Adrenal gland (tissue), 12 donors: Measurements from ENCODE around the gene PAPLN. TPM values are rescaled to one million over a fixed set of nuclear protein-coding genes. Genes with fewer than 3 reads are reported as not detected.

Experiments used
- DNase-seq, 7 donors: peaks; one replicate each; pipeline ENCODE4 v3.0.0-alpha.2; 2019 to 2020
- H3K27ac ChIP-seq, 5 donors: fragments of 200-600 bp; sonication (generic) in 4 of 5; 1 replicate in 3 of 5; 2 replicates in 2 of 5; pipeline versions ENCODE4 v1.5.1 to v1.8.0; 2016 to 2020; ENCODE audit warnings: mild to moderate bottlenecking in 1 of 5
- H3K27me3 ChIP-seq: fragments of 200-600 bp; 2 replicates; pipeline ENCODE4 v1.8.0; 2021
- H3K36me3 ChIP-seq, 2 donors: fragments of 200-600 bp; replicated peaks in 1 of 2; 1 replicate in 1 of 2; 2 replicates in 1 of 2; pipeline versions ENCODE4 v1.5.1 to v1.8.0; 2018 to 2022
- H3K4me1 ChIP-seq, 2 donors: fragments of 200-600 bp; replicated peaks in 1 of 2; 1 replicate in 1 of 2; 2 replicates in 1 of 2; pipeline versions ENCODE4 v1.5.1 to v1.8.0; 2018 to 2021
- H3K4me3 ChIP-seq, 4 donors: fragments of 200-600 bp; sonication (generic) in 3 of 4; one replicate each; pipeline ENCODE4 v1.5.1; 2016 to 2018
- H3K9me3 ChIP-seq, 3 donors: fragments of 200-600 bp; sonication (generic) in 1 of 3; replicated peaks in 1 of 3; 1 replicate in 2 of 3; 2 replicates in 1 of 3; pipeline versions ENCODE4 v1.5.1 to v1.8.0; 2016 to 2021
- CTCF ChIP-seq, 6 experiments: fragments of 450-650 bp in 4 of 6; fragments of 200-600 bp in 2 of 6; sonication (generic) in 1 of 6; IDR thresholded peaks; 1 replicate in 5 of 6; 2 replicates in 1 of 6; pipeline versions ENCODE4 v1.5.1 to v1.8.0; 2016 to 2021; ENCODE audit warnings: antibody characterized with exemption in 6 of 6, mild to moderate bottlenecking in 2 of 6, moderate library complexity in 1 of 6
- POLR2A ChIP-seq, 2 donors: fragments of 450-650 bp; IDR thresholded peaks; one replicate each; pipeline ENCODE4 v1.6.1; 2017; ENCODE audit warnings: antibody characterized with exemption in 2 of 2, mild to moderate bottlenecking in 2 of 2, moderate library complexity in 1 of 2
- WGBS, 4 donors: extraction: QIAGEN DNeasy Blood & Tissue Kit in 2 of 4; methylation state at CpG; one replicate each; pipeline versions ENCODE4 v1.1.5 to v1.1.7; 2013 to 2017; 5-methylcytosine and 5-hydroxymethylcytosine counted together
- intact Hi-C, 2 donors: fragments of 100-400 bp; cut with DNase I; formaldehyde crosslinking; loops; one replicate each; pipeline versions ENCODE4 v1.14.1 to v1.15.0; 2022 to 2023
- polyA plus RNA-seq, 3 donors: library from polyadenylated mRNA; stranded (reverse); fragments of 200-250 nt in 2 of 3; fragments of 350-450 nt in 1 of 3; fragmentation: Illumina TruSeq in 1 of 3; extraction: RNeasy Lipid Tissue Mini Kit (QIAGEN cat#74804) in 1 of 3; gene quantifications; one replicate each; pipeline ENCODE4 v1.2.3, GENCODE V29; 2013 to 2014
- total RNA-seq, 9 donors: library from RNA; depleted of rRNA in 4 of 9; stranded (reverse); fragments of >200 nt in 4 of 9; fragments of 120-200 nt in 1 of 9; fragmentation: NEBNext Ultra II Directional in 1 of 9; extraction: Animal tissue kit (Norgen Biotek cat#: 25700) in 1 of 9; gene quantifications; one replicate each; pipeline versions ENCODE4 v1.1.0 to v1.2.4, GENCODE V29; 2013 to 2023
- donor health status: healthy with polysubstance abuse.
- donor health status: Bipolar disorder and iron deficiency.
- donor health status: DM: yes; HTN: yes; CAD: no.
- donor health status: DM: no; HTN: no; CAD: no.
- donor health status: DM: no; HTN: no; CAD: no.
- donor health status: DM: yes; HTN: yes; CAD: no.

Gene PAPLN
- total and polyA plus RNA-seq, 12 donors = 4.2 to 33.6 (median 12.5) TPM

- WGBS, 4 donors = 71 to 76% (median 74%) methylated on average over 6 to 7 of the region's 7 CpGs
- Histone ChIP-seq H3K4me1 (peaks cover 21 to 39% of the 10 kb centered on the region in 2 donors), H3K27ac (no peak overlapping the region), H3K36me3 (no peaks in the 10 kb centered on the region), H3K4me3 (no peak overlapping the region), H3K9me3 (no peaks in the 10 kb centered on the region), H3K27me3 (peaks cover 7% of the 10 kb centered on the region)
- intact Hi-C loops = no loop called here
- TF ChIP-seq POLR2A (IDR thresholded peaks at IDR 0.05) (no peak), CTCF (IDR thresholded peaks at IDR 0.05) (no peak)
- no peak for DNase-seq
These were observed 521 bp upstream of the PAPLN start for GRCh38 chr14:73236752-73237218.

GRCh38 chr14:73237786-73238423, 599 bp downstream of the PAPLN start:
- Histone ChIP-seq H3K9me3 (no peaks in the 10 kb centered on the region), H3K27ac (peak overlapping the region in 1 of 5 donors; percentile 63), H3K36me3 (no peaks in the 10 kb centered on the region), H3K4me3 (peak overlapping the region in 2 of 4 donors; percentile 26 to 68), H3K4me1 (peaks cover 21 to 39% of the 10 kb centered on the region in 2 donors), H3K27me3 (peaks cover 7% of the 10 kb centered on the region)
- intact Hi-C loops = no loop called here
- 1 to 12% (median 2%) methylated on average over 10 to 73 of the region's 73 CpGs for WGBS, 4 donors
- no peak for TF ChIP-seq POLR2A (IDR thresholded peaks at IDR 0.05)
- TF ChIP-seq CTCF (IDR thresholded peaks at IDR 0.05) = no peak
- no peak for DNase-seq

- intact Hi-C loops = no loop called here
- Histone ChIP-seq H3K4me1 (peaks cover 21 to 39% of the 10 kb centered on the region in 2 donors), H3K36me3 (no peaks in the 10 kb centered on the region), H3K4me3 (peak overlapping the region in 2 of 4 donors; percentile 26 to 68), H3K9me3 (no peaks in the 10 kb centered on the region), H3K27ac (peak overlapping the region in 1 of 5 donors; percentile 63), H3K27me3 (peaks cover 7% of the 10 kb centered on the region)
- no peak for DNase-seq
- TF ChIP-seq CTCF (IDR thresholded peaks at IDR 0.05) = no peak
- no peak for TF ChIP-seq POLR2A (IDR thresholded peaks at IDR 0.05)
- WGBS, 4 donors = 33 to 55% (median 40%) methylated on average over 9 to 10 of the region's 10 CpGs
These were observed 1.1 kb downstream of the PAPLN start for GRCh38 chr14:73238424-73238852.

- Histone ChIP-seq H3K4me3 (peak overlapping the region in 1 of 4 donors; percentile 68), H3K36me3 (no peaks in the 10 kb centered on the region), H3K27me3 (peaks cover 7% of the 10 kb centered on the region), H3K27ac (no peak overlapping the region), H3K9me3 (no peaks in the 10 kb centered on the region), H3K4me1 (peaks cover 21 to 39% of the 10 kb centered on the region in 2 donors)
- TF ChIP-seq CTCF (IDR thresholded peaks at IDR 0.05) (no peak), POLR2A (IDR thresholded peaks at IDR 0.05) (no peak)
- DNase-seq = no peak
- WGBS, 4 donors = 80 to 83% (median 81%) methylated on average over 10 to 11 of the region's 11 CpGs
- intact Hi-C loops = no loop called here
These were observed 1.6 kb downstream of the PAPLN start for GRCh38 chr14:73238941-73239340.
